T-helper 2 cell treated with Interferon-gamma antibody and Interleukin-4, amounts not matched to agents 100 ng/mL and 5 ng/mL, for 36 hours (primary cell): ENCODE measurements around the gene LSR. TPM values are rescaled to one million over a fixed set of nuclear protein-coding genes. Genes with fewer than 3 reads are reported as not detected.

ENCODE experiments used
- intact Hi-C: fragments of 100-400 bp; cut with micrococcal nuclease; formaldehyde crosslinking; loops from one replicate; pipeline ENCODE4 v1.15.1; 2023
- total RNA-seq: library from RNA; stranded (reverse); gene quantifications from 2 replicates; pipeline ENCODE4 v1.2.3, GENCODE V29; 2022

The LSR gene
- total RNA-seq, result 0.70 and 1.2 TPM in 2 replicates

- intact Hi-C loops, result no loop called here
Measured at GRCh38 chr19:35248310-35249145, at the start of gene LSR. Gene LSR (plus strand): TSS chr19:35249002. CDS start chr19:35249023, 21 bp downstream.

- intact Hi-C loops, result no loop called here
Measured at GRCh38 chr19:35199481-35199880, 49.3 kb upstream of the LSR start.

GRCh38 chr19:35202722-35203688 is 45.8 kb upstream of the LSR start:
- intact Hi-C loops, result no loop called here

GRCh38 chr19:35204799-35205732 is 43.7 kb upstream of the LSR start:
- intact Hi-C loops, result loop anchor here (5.0 kb wide), 1 partner anchor 37 kb away; no protein-coding TSS in a partner anchor

GRCh38 chr19:35205733-35206323 is 43.0 kb upstream of the LSR start:
- intact Hi-C loops, result loop anchor here (2.0 to 5.0 kb wide), 4 partner anchors 36 to 65 kb away; partner anchors contain the start of genes FXYD5 and USF2

GRCh38 chr19:35206379-35206778 is 42.4 kb upstream of the LSR start:
- intact Hi-C loops, result loop anchor here (2.0 to 5.0 kb wide), 4 partner anchors 36 to 66 kb away; partner anchors contain the start of genes FXYD5 and USF2

GRCh38 chr19:35206855-35207254 is 41.9 kb upstream of the LSR start:
- intact Hi-C loops, result loop anchor here (2.0 to 5.0 kb wide), 4 partner anchors 35 to 66 kb away; partner anchors contain the start of genes FXYD5 and USF2

GRCh38 chr19:35207391-35207871 is 41.4 kb upstream of the LSR start:
- intact Hi-C loops, result loop anchor here (2.0 to 5.0 kb wide), 4 partner anchors 35 to 67 kb away; partner anchors contain the start of genes FXYD5 and USF2

GRCh38 chr19:35208121-35208520 is 40.7 kb upstream of the LSR start:
- intact Hi-C loops, result loop anchor here (5.0 kb wide), 1 partner anchor 34 kb away; no protein-coding TSS in a partner anchor

GRCh38 chr19:35209646-35210045 is 39.2 kb upstream of the LSR start:
- intact Hi-C loops, result loop anchor here (5.0 to 10.0 kb wide), 2 partner anchors 33 to 145 kb away; no protein-coding TSS in a partner anchor

GRCh38 chr19:35211545-35212230 is 37.1 kb upstream of the LSR start:
- intact Hi-C loops, result loop anchor here (1.0 to 10.0 kb wide), 3 partner anchors 45 to 147 kb away; partner anchors contain the start of gene FXYD5

GRCh38 chr19:35212241-35212640 is 36.6 kb upstream of the LSR start:
- intact Hi-C loops, result loop anchor here (2.0 to 10.0 kb wide), 2 partner anchors 45 to 147 kb away; no protein-coding TSS in a partner anchor

- intact Hi-C loops, result loop anchor here (2.0 to 10.0 kb wide), 2 partner anchors 47 to 149 kb away; no protein-coding TSS in a partner anchor
Measured at GRCh38 chr19:35213663-35214632, 34.9 kb upstream of the LSR start.

- intact Hi-C loops, result loop anchor here (10.0 kb wide), 1 partner anchor 150 kb away; no protein-coding TSS in a partner anchor
Measured at GRCh38 chr19:35214766-35215422, 33.9 kb upstream of the LSR start.

GRCh38 chr19:35216016-35216832 is 32.6 kb upstream of the LSR start:
- intact Hi-C loops, result loop anchor here (10.0 kb wide), 1 partner anchor 151 kb away; no protein-coding TSS in a partner anchor
